Neural cell (in vitro differentiated cells): ENCODE results near the gene GET4.

Source experiments
- CTCF ChIP-seq: fragments of 450-650 bp; IDR thresholded peaks from 2 replicates; pipeline ENCODE4 v1.5.1; 2014; ENCODE audit warnings: antibody characterized with exemption, mild to moderate bottlenecking, moderate library complexity; ENCODE audit not compliant: poor library complexity, severe bottlenecking
- EP300 ChIP-seq: fragments of 450-650 bp; conservative IDR thresholded peaks from 2 replicates; pipeline ENCODE4 v1.6.1; 2014; ENCODE audit warnings: antibody characterized with exemption, mild to moderate bottlenecking, moderate library complexity; ENCODE audit not compliant: poor library complexity, severe bottlenecking
- EZH2 ChIP-seq: fragments of 200-600, 300-800 bp; shearing (Covaris generic), sonication (generic); IDR thresholded peaks from 2 replicates; pipeline ENCODE4 v1.6.1; 2014; ENCODE audit warnings: antibody characterized with exemption, low read length, borderline replicate concordance, mild to moderate bottlenecking; ENCODE audit not compliant: insufficient read depth, poor library complexity, severe bottlenecking
- POLR2AphosphoS5 ChIP-seq: IDR thresholded peaks from 2 replicates; pipeline ENCODE4 v1.6.1; 2012
- RAD21 ChIP-seq: fragments of 450-650 bp; conservative IDR thresholded peaks from 2 replicates; pipeline ENCODE4 v1.6.1; 2014; ENCODE audit warnings: antibody characterized with exemption, mild to moderate bottlenecking, moderate library complexity

GRCh38 chr7:937856-938484 lies 61.6 kb downstream of the GET4 start:
- no peak for TF ChIP-seq EP300
- TF ChIP-seq CTCF = no peak
- no peak for TF ChIP-seq POLR2AphosphoS5
- no peak for TF ChIP-seq EZH2
- TF ChIP-seq RAD21 = no peak
